Measurements from ENCODE around the gene TRIM24.

Gene TRIM24

DNA sequence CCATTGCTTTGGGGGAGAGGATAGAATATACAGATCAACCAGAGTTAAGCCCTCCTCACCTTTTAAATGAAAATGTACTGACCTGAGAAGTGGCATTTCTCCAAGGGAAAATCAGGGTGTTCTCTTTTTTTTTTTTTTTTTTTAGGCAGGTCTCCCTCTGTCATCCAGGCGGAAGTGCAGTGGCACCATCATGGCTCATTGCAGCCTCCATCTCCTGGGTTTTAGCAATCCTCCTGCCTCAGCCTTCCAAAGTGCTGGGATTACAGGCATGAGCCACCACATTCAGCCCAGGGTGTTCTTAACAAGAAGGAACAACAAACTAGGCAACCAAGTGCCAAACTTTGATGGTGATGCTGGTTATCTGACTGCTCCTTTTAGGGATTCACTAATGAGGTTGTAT, 130.1 kb downstream of the TRIM24 start:
- ATAC-seq (replicated peaks) = no peak
- H3K9me3 Mint-ChIP-seq = no peaks in the 10 kb centered on the region
- no peaks in the 10 kb centered on the region for H3K36me3 Mint-ChIP-seq (ENCODE audit: insufficient read depth)
- H3K4me1 Mint-ChIP-seq (ENCODE audit: low read depth in 2 of 2) = no peaks in the 10 kb centered on the region
- H3K27me3 Mint-ChIP-seq = no peaks in the 10 kb centered on the region
- H3K27ac Mint-ChIP-seq = no peak overlapping the region
- H3K4me3 Mint-ChIP-seq = no peak overlapping the region
- DNase-seq = no peak

DNA sequence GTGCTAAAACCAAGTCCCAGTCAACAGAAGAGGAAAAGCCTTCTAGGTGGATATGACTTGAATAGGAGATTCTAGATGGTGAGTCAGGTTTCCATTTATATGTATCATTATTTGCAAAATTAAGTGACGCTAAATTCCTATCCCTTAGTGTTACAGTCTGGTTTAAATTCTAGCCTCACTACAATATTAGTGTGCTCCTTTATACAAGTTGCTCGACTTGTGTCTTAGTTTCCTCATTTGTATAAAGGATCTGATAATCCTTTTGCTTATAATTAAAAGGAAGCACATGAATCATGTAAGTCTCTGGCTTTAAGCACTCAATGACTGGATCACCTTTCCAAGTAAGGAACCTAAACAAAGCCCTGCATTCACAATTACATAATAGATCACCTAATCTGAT, 135.4 kb downstream of the TRIM24 start:
- DNase-seq = no peak
- Mint-ChIP-seq H3K36me3 (ENCODE audit: insufficient read depth) (no peaks in the 10 kb centered on the region), H3K9me3 (no peaks in the 10 kb centered on the region), H3K4me3 (no peak overlapping the region), H3K27ac (no peak overlapping the region), H3K4me1 (ENCODE audit: low read depth in 2 of 2) (no peaks in the 10 kb centered on the region), H3K27me3 (peaks cover 24% of the 10 kb centered on the region in 2 donors)
- ATAC-seq (replicated peaks) = no peak

DNA sequence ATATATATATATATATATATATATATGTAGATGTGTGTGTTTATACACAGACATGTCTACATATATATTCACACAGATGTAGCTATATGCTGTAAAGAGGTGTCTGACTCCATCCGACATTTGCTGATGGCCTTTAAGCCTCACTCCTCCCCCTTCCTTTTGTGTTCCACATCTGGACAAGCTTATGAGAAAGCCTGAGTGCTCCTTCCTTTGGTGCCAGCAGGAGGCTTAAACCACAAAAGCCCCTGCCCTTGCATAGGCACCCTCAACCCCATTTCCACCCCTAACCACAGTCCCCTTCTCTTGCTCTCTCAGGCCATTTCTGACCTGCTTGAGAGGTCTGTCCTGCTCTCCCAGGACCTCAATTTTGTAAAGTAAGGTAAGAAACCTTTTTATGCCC, 142.4 kb downstream of the TRIM24 start:
- Mint-ChIP-seq H3K4me1 (ENCODE audit: low read depth in 2 of 2) (peaks cover 0 to 2% of the 10 kb centered on the region in 2 donors), H3K27ac (no peak overlapping the region), H3K36me3 (ENCODE audit: insufficient read depth) (no peaks in the 10 kb centered on the region), H3K9me3 (no peaks in the 10 kb centered on the region), H3K27me3 (peaks cover 19 to 28% of the 10 kb centered on the region in 2 donors), H3K4me3 (no peak overlapping the region)
- ATAC-seq (replicated peaks) (no peak), DNase-seq (no peak)

DNA sequence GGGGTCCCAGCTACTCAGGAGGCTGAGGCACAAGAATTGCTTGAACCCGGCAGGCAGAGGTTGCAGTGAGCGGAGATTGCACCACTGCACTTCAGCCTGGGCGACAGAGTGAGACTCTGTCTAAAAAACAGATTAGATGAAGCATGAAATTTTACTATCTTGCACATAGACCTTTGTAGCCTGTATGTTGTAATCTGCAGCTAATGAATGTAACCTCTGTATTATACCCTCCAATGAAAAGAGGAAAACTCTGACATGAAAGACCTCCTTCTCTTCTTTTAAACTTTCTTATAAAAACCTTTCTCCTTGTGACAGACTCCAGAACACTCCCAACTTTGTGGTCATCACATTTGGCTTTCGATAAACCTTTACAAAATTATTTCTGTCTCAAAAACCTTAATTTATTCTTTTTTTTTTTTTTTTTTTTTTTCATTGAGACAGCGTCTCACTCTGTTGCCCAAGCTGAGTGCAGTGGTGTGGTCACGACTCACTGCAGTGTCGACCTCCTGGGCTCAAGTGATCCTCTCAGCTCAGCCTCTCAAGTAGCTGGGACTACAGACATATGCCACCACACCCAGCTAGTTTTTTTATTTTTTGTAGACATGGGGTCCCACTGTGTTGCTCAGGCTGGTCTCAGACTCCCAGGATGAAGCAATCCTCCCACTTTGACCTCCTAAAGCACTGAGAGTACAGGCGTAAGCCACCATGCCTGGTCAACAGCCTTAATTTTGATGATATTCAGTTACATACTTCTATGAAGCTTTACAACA, 143.7 kb downstream of the TRIM24 start:
- ATAC-seq (replicated peaks) (no peak), DNase-seq (no peak)
- H3K4me3 Mint-ChIP-seq = no peak overlapping the region
- peaks cover 9 to 19% of the 10 kb centered on the region in 2 donors for H3K27me3 Mint-ChIP-seq
- peaks cover 8% of the 10 kb centered on the region in 2 donors for H3K4me1 Mint-ChIP-seq (ENCODE audit: low read depth in 2 of 2)
- H3K9me3 Mint-ChIP-seq = no peaks in the 10 kb centered on the region
- H3K27ac Mint-ChIP-seq = no peak overlapping the region
- no peaks in the 10 kb centered on the region for H3K36me3 Mint-ChIP-seq (ENCODE audit: insufficient read depth)

DNA sequence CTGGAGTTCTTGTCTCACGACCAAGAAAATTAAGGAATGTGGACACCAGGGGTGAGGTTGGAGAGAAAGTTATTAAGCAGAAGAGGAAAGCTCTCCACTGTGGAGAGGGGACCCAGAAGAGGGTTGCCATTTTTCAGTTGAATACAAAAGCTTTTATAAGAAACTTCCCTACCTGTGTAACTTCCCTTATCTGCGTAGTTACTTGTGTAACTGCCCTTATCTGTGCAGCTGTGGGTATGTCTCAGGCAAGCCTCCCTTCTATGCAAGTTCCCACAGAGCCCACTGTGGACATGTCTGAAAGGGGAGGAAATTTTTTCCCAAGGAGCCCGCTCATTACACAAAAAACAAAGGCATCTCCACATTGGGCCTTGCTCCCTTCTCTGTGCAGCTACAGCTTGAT, 146.2 kb downstream of the TRIM24 start:
- Mint-ChIP-seq H3K9me3 (no peaks in the 10 kb centered on the region), H3K4me1 (ENCODE audit: low read depth in 2 of 2) (peaks cover 8% of the 10 kb centered on the region in 2 donors), H3K27ac (no peak overlapping the region), H3K4me3 (no peak overlapping the region), H3K36me3 (ENCODE audit: insufficient read depth) (no peaks in the 10 kb centered on the region), H3K27me3 (peaks cover 0 to 6% of the 10 kb centered on the region in 2 donors)
- no peak for ATAC-seq (replicated peaks)
- no peak for DNase-seq

DNA sequence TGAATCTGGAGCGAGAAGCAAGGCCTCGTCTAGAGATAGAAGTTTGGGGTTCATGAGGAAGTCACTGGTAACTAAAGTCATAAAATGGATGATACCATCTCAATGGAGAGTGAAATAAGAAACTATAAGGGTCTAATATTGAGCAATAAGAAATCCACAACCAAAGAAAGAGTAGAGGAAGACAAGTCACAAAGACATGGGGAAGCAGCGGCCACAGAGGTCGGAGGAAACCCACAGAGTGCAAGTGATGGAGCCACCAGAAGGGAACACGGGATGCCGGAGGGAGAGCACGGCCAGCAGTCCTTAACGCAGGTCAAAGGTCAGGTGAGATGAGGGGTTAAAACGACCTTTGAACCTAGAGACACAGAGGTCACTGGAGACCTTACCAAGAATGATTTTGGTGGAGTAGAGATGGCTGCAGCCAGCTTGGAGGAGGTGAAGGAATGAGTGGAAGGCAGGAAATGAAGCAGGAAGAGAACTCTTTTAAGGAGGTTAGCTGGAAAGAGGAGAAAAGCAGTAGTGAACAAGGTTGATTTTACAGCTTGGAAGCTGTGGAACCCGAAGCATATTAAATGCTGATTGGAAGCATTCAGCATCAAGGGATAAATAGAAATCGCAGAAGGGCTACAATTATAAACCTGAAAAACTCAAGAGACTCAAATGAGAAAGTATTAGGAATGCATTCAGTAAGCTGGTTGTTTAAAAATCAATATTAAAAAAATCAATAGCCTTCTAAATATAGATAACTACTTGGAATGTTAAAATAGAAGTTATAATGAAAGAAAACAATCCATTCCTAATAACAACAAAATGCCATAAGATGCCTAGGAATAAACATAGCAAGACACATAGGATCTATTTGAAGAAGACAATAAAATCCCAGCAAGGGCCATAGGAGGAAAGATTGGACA, 147.4 kb downstream of the TRIM24 start:
- Mint-ChIP-seq H3K4me3 (no peak overlapping the region), H3K4me1 (ENCODE audit: low read depth in 2 of 2) (peaks cover 8% of the 10 kb centered on the region in 2 donors), H3K27ac (peak overlapping the region in 1 of 2 donors; percentile 27), H3K9me3 (no peaks in the 10 kb centered on the region), H3K27me3 (peaks cover 0 to 6% of the 10 kb centered on the region in 2 donors), H3K36me3 (ENCODE audit: insufficient read depth) (no peaks in the 10 kb centered on the region)
- ATAC-seq (replicated peaks) = no peak
- no peak for DNase-seq

DNA sequence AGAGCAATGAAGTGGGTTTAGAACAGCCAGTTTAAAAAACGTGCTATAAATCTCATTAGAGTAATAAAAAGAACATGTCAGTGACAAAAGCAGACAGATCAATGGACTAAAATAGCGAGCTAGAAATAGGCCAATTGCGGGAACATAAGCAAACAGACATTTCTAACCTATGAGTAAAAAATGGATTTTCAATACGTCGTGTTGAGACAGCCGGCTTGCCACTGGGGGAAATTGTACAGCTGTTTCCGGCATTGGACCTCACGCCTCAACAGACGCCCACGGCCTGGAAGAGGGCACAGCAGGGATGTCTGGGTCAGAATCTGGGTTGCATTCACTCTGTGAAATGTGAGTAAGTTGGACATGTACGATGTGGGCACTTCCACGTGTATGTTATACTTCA, 148.2 kb downstream of the TRIM24 start:
- DNase-seq (no peak), ATAC-seq (replicated peaks) (no peak)
- Mint-ChIP-seq H3K4me1 (ENCODE audit: low read depth in 2 of 2) (peaks cover 8% of the 10 kb centered on the region in 2 donors), H3K36me3 (ENCODE audit: insufficient read depth) (no peaks in the 10 kb centered on the region), H3K27ac (no peak overlapping the region), H3K4me3 (no peak overlapping the region), H3K27me3 (peaks cover 0 to 6% of the 10 kb centered on the region in 2 donors), H3K9me3 (no peaks in the 10 kb centered on the region)

DNA sequence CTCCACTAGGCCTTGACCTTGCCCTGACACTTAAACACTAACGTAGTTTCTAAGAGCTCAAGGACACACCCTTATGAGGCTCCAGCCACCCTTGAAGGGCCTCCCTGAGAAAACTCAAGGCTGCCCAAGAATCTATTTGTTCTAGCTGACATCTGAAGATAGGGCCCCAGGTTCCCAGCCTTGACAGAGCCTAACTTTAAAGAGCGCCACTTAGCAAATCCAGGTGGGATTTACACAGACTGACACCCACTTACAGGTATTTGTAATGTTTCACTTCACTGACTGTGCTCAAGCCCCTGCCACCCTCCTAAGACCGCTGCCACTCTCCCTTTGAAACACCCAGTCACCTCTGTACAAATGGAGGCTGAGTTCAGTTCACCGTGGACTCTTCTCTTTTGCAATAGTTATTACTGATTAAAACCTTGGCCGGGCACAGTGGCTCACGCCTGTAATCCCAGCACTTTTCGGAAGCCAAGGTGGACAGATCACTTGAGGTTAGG, 150.7 kb downstream of the TRIM24 start:
- H3K4me3 Mint-ChIP-seq = no peak overlapping the region
- H3K27ac Mint-ChIP-seq = no peak overlapping the region
- H3K4me1 Mint-ChIP-seq (ENCODE audit: low read depth in 2 of 2) = peaks cover 8% of the 10 kb centered on the region in 2 donors
- ATAC-seq (replicated peaks) (no peak), DNase-seq (no peak)
- H3K36me3 Mint-ChIP-seq (ENCODE audit: insufficient read depth) = no peaks in the 10 kb centered on the region
- no peaks in the 10 kb centered on the region for H3K9me3 Mint-ChIP-seq
- peaks cover 0 to 6% of the 10 kb centered on the region in 2 donors for H3K27me3 Mint-ChIP-seq

DNA sequence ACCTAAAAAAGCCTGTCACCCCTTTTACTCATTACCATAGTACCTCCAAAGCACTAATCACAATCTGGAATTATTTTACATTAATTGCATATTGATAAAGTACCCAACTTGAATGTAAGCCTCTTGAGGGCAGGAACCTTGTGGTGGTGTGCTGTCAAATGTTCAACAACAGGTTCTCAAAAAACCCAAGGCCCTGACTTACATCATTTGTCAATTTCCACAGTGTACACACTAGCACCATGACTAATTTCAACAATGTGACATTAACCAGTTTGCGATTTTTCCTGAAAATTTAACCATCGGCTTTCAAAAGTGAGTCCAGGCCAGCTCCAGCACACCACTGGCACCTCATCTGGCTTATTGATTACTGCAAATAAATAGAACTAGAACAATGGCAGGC, 153.6 kb downstream of the TRIM24 start:
- Mint-ChIP-seq H3K4me3 (no peak overlapping the region), H3K4me1 (ENCODE audit: low read depth in 2 of 2) (peaks cover 0 to 6% of the 10 kb centered on the region in 2 donors), H3K36me3 (ENCODE audit: insufficient read depth) (no peaks in the 10 kb centered on the region), H3K9me3 (no peaks in the 10 kb centered on the region), H3K27ac (no peak overlapping the region), H3K27me3 (no peaks in the 10 kb centered on the region)
- ATAC-seq (replicated peaks) (no peak), DNase-seq (no peak)

DNA sequence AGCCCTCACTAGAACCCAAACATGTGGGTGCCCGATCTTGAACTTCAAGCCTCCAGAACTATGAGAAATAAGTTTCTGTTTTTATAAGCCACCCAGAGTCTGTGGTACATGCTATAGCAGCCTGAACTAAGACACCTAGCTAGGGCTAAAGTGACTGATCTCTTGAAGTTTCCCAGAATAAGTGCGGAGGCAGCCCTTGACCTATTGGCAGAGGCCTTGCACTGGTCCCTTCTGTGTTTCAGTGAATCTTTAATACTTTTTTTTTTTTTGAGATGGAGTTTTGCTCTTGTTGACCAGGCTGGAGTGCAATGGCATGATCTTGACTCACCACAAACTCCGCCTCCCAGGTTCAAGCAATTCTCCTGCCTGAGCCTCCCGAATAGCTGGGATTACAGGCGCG, 156.0 kb downstream of the TRIM24 start:
- H3K27ac Mint-ChIP-seq = no peak overlapping the region
- DNase-seq (no peak), ATAC-seq (replicated peaks) (no peak)
- no peaks in the 10 kb centered on the region for H3K36me3 Mint-ChIP-seq (ENCODE audit: insufficient read depth)
- H3K9me3 Mint-ChIP-seq = no peaks in the 10 kb centered on the region
- peaks cover 0 to 6% of the 10 kb centered on the region in 2 donors for H3K4me1 Mint-ChIP-seq (ENCODE audit: low read depth in 2 of 2)
- no peaks in the 10 kb centered on the region for H3K27me3 Mint-ChIP-seq
- H3K4me3 Mint-ChIP-seq = no peak overlapping the region

DNA sequence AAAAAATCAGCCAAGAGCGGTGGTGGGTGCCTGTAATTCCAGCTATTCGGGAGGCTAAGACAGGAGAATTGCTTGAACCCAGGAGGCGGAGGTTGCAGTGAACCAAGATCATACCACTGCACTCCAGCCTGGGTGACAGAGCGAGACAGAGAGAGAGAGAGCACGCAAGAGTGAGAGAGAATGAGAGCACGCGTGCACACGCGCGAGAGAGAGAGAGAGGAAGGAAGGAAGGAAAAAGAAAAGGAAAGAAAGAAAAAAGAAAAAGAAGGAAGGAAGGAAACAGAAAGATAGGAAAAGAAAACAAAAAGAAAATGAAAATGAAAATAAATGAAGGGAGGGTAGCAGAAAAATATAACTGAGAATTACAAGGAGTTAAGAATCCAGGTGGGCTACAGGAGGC, 158.4 kb downstream of the TRIM24 start:
- Mint-ChIP-seq H3K4me3 (no peak overlapping the region), H3K9me3 (no peaks in the 10 kb centered on the region), H3K27me3 (no peaks in the 10 kb centered on the region), H3K36me3 (ENCODE audit: insufficient read depth) (no peaks in the 10 kb centered on the region), H3K27ac (peak overlapping the region in 1 of 2 donors; percentile 18), H3K4me1 (ENCODE audit: low read depth in 2 of 2) (peaks cover 0 to 6% of the 10 kb centered on the region in 2 donors)
- no peak for ATAC-seq (replicated peaks)
- no peak for DNase-seq

DNA sequence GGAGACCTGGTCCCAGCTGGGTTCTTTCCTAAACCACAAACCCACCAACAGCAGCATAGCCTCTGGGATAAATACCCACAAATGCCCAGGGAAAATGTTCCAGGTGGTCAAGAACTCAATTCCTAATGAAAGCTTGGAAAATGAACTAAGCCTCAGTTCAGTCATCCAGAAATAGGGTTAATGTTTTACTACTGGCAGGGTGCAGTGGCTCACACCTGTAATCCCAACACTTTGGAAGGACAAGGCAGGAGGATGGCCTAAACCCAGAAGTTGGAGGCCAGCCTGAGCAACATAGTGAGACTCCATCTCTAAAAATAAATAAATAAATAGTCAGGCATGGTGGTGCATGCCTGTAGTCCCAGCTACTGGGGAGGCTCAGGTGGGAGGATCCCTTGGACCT, 158.9 kb downstream of the TRIM24 start:
- H3K4me1 Mint-ChIP-seq (ENCODE audit: low read depth in 2 of 2) = peaks cover 0 to 6% of the 10 kb centered on the region in 2 donors
- no peaks in the 10 kb centered on the region for H3K9me3 Mint-ChIP-seq
- ATAC-seq (replicated peaks) (no peak), DNase-seq (no peak)
- no peaks in the 10 kb centered on the region for H3K27me3 Mint-ChIP-seq
- no peak overlapping the region for H3K4me3 Mint-ChIP-seq
- peak overlapping the region in 1 of 2 donors; percentile 18 for H3K27ac Mint-ChIP-seq
- H3K36me3 Mint-ChIP-seq (ENCODE audit: insufficient read depth) = no peaks in the 10 kb centered on the region

DNA sequence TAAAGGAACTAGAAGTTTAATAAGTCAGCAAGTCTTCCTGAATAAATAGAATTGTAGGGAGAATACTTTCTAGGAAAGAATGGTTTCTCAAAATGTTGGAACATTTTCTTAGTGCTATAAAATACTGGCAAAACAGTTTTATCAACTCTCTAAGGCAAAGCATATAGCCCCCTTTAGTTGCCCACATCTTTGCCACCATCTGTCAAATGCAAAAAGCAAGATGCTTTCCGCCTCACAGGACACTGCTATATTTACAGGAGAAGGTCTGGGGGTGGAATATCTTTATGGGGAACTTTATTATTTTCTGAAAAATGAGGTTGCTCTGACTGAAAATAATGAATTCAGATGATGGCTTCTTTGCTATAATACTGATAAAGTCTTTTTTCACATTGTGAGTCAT, 162.8 kb downstream of the TRIM24 start:
- H3K4me3 Mint-ChIP-seq = no peak overlapping the region
- H3K27ac Mint-ChIP-seq = no peak overlapping the region
- no peaks in the 10 kb centered on the region for H3K9me3 Mint-ChIP-seq
- H3K4me1 Mint-ChIP-seq (ENCODE audit: low read depth in 2 of 2) = peaks cover 8 to 23% of the 10 kb centered on the region in 2 donors
- H3K36me3 Mint-ChIP-seq (ENCODE audit: insufficient read depth) = peaks cover 2% of the 10 kb centered on the region
- peaks cover under 1 to 2% of the 10 kb centered on the region in 2 donors for H3K27me3 Mint-ChIP-seq
- DNase-seq (no peak), ATAC-seq (replicated peaks) (no peak)
